ENCODE results near the gene GPR161.

- TF ChIP-seq CTCF (IDR thresholded peaks at IDR 0.05): no peak
- TF ChIP-seq EZH2 (IDR thresholded peaks at IDR 0.05; ENCODE audit: borderline replicate concordance, insufficient read depth, low read depth, low read length, poor library complexity, severe bottlenecking): no peak
Measured at GRCh38 chr1:168159979-168160378, 23.2 kb upstream of the GPR161 start.
